ENCODE data around the gene NOC4L.

Gene NOC4L

GRCh38 chr12:132180648-132181546 lies 36.6 kb downstream of the NOC4L start:
- in situ Hi-C loops (cut with HindIII; ENCODE audit: low sequenced_read_pairs), result no loop called here
- no peak for DNase-seq (ENCODE audit: low read depth)

GRCh38 chr12:132181570-132182200 lies 37.4 kb downstream of the NOC4L start:
- no peak overlapping the region for H3K4me3 ChIP-seq (ENCODE audit: low read depth, low read length)
- in situ Hi-C loops (cut with HindIII; ENCODE audit: low sequenced_read_pairs), result no loop called here
- no peak for DNase-seq (ENCODE audit: low read depth)
- no peak for TF ChIP-seq CTCF (IDR thresholded peaks at IDR 0.05; ENCODE audit: low read depth, low read length, missing control alignments)

More at GRCh38 chr12:132180648-132181546, 36.6 kb downstream of the NOC4L start:
- H3K4me3 ChIP-seq (ENCODE audit: low read depth, low read length), result no peak overlapping the region
- TF ChIP-seq CTCF (IDR thresholded peaks at IDR 0.05; ENCODE audit: low read depth, low read length, missing control alignments), result no peak

GRCh38 chr12:132182206-132182710 lies 38.0 kb downstream of the NOC4L start:
- no peak overlapping the region for H3K4me3 ChIP-seq (ENCODE audit: low read depth, low read length)
- in situ Hi-C loops (cut with HindIII; ENCODE audit: low sequenced_read_pairs), result no loop called here
- TF ChIP-seq CTCF (IDR thresholded peaks at IDR 0.05; ENCODE audit: low read depth, low read length, missing control alignments), result no peak
- DNase-seq (ENCODE audit: low read depth), result no peak

- DNase-seq (ENCODE audit: low read depth), result no peak
- H3K4me3 ChIP-seq (ENCODE audit: low read depth, low read length), result no peak overlapping the region
These were observed 38.6 kb downstream of the NOC4L start for GRCh38 chr12:132182711-132183365.

GRCh38 chr12:132185705-132186104 lies 41.4 kb downstream of the NOC4L start:
- TF ChIP-seq CTCF (IDR thresholded peaks at IDR 0.05; ENCODE audit: low read depth, low read length, missing control alignments), result no peak
- in situ Hi-C loops (cut with HindIII; ENCODE audit: low sequenced_read_pairs), result no loop called here
- no peak for DNase-seq (ENCODE audit: low read depth)
- no peak overlapping the region for H3K4me3 ChIP-seq (ENCODE audit: low read depth, low read length)

More at GRCh38 chr12:132182711-132183365, 38.6 kb downstream of the NOC4L start:
- no peak for TF ChIP-seq CTCF (IDR thresholded peaks at IDR 0.05; ENCODE audit: low read depth, low read length, missing control alignments)
- in situ Hi-C loops (cut with HindIII; ENCODE audit: low sequenced_read_pairs), result no loop called here

GRCh38 chr12:132186208-132186856 lies 42.1 kb downstream of the NOC4L start:
- no peak overlapping the region for H3K4me3 ChIP-seq (ENCODE audit: low read depth, low read length)
- no peak for TF ChIP-seq CTCF (IDR thresholded peaks at IDR 0.05; ENCODE audit: low read depth, low read length, missing control alignments)
- in situ Hi-C loops (cut with HindIII; ENCODE audit: low sequenced_read_pairs), result no loop called here
- no peak for DNase-seq (ENCODE audit: low read depth)

All from astrocyte of the cerebellum (primary cell).